ENCODE data around the gene ZNF785.
"Not testable (repeated sequence)": the region's sequence is repeated elsewhere in the genome, so short reads cannot be mapped to it uniquely, and the experiment has no call there.

The ZNF785 gene

DNA sequence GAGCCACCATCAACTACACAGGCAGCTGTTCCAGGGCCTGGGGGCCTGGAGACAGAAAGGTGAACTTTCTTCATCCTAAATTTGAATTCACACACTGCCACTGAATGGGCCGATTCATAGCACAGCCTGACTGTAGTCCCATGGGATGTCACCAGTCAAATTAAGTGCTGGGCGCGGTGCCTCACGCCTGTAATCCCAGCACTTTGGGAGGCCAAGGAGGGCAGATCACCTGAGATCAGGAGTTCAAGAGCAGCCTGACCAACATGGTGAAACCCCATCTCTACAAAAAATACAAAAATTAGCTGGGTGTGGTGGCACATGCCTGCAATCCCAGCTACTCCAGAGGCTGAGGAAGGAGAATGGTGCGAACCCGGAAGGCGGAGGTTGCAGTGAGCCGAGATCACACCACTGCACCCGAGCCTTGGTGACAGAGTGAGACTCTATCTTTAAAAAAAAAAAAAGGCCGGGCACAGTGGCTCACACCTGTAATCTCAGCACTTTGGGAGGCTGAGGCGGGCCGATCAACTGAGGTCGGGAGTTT, 45.4 kb downstream of the ZNF785 start:
- DNase-seq (ENCODE audit: low read depth) = not testable (repeated sequence)

DNA sequence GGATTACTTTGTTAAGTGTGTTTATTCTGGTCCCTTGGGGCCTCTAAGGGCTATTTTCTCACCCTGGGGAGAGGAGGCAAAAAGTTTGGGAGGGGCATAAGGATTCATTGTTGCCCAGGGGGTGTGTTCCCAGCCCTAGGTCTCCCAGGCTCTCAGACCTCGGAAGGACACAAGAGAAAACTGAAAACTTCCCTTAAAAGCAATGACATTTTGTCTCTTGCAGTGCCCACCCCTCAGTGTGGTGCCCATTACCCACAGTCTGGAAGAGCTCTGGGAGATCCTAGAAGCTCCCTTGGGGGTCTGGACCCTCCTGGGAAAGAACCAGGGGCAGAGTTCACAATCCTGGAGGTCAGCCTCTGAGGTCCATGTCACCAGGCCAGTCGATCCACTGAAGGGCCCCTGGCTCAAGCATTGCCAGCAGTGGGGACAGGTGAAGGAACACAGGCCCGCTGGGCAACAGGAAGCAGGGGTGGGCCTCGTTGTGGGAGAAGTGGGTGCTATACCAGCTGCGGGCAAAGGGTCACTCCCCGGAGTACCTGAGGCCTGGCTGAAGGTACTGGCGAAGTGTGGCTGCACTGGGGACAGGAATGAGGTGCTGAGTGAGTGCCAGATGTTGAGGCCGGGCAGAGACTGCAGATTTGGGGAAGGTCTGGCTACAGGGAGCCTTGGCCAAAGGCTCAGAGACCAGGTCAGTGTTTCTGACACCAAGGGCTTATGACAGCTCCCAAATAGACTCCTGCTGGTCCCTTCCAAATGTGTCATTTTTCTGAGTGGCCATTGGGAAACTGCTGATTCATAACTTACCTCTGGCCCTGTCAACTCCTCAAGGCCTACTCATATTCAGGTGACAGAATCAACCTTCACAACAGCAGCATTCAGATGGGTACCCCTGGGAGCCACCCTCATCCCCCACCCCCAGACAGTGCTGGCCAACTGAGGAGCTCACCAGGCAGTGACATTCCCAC, 46.2 kb downstream of the ZNF785 start:
- no peak for DNase-seq (ENCODE audit: low read depth)

DNA sequence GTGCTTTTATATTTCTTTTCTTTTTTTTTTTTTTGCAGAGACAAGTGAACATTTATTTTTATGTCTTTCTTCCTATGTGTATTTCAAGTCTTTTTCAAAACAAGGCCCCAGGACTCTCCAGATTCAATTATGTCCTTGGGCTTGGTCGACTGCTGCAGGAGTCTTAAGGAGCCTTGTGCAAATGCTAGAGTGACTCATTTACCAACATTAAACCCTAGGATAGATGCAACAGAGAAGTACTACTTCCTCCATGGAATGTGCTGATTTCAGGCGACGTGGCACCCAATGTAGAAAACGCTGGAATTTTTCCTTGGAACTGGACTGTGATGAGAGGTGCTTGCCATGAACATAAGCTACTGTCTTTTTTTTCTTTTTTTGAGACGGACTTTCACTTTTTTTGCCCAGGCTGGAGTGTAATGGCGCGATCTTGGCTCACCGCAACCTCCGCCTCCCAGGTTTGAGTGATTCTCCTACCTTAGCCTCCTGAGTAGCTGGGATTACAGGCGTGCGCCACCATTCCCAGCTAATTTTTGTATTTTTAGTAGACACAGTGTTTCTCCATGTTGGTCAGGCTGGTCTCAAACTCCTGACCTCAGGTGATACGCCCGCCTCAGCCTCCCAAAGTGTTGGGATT, 49.0 kb downstream of the ZNF785 start:
- DNase-seq (ENCODE audit: low read depth) = not testable (repeated sequence)

DNA sequence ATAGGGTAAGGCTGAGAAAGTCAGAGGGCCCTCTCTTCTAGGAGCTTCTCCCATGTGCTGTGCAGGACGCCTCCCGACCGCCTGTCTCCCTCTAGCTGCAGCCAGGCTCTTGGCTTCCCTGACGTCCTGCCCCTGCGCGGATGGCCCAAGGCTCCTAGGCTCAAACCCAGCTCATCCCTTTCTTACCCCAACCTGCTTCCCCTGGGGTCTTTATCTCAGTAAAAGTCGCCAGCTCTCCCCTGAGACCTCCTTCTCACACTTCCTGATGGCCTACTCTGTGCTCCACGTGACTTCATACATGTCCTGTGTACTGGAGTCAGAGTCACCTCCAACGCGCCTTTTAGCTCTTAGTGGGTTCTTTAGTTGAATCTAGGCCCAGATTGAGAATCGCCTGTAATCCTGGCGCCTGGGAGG, 49.7 kb downstream of the ZNF785 start:
- peak; percentile 59 for DNase-seq (ENCODE audit: low read depth)

DNA sequence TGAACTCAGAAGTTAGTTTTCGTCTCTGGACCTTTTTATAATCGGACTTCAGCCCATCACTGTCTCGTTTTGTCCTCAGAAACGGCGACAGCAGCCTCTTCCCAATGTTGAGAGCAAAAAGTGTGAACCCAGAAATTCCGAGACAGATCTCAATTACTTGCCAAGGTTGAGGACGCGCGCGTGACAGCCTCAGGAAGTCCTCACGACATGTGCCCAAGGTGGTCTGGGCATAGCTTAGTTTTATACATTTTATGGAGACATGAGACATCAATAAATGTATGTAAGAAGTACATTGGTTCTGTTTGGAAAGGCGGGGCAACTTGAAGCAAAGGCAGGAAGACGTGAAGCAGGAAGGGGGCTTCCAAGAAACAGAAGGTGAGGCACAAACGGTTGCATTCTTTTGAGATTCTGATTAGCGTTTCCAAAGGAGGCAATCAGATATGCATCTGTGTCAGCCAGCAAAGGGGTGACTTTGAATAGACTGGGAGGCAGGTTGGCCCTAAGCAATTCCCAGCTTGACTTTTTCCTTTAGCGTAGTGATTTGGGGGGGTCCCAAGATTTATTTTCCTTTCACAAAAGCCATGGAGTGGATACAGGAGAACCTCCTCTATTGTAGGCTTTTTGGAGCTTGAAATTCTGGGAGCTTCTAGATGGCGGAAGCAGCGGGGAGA, 50.3 kb downstream of the ZNF785 start:
- DNase-seq (ENCODE audit: low read depth) = no peak

DNA sequence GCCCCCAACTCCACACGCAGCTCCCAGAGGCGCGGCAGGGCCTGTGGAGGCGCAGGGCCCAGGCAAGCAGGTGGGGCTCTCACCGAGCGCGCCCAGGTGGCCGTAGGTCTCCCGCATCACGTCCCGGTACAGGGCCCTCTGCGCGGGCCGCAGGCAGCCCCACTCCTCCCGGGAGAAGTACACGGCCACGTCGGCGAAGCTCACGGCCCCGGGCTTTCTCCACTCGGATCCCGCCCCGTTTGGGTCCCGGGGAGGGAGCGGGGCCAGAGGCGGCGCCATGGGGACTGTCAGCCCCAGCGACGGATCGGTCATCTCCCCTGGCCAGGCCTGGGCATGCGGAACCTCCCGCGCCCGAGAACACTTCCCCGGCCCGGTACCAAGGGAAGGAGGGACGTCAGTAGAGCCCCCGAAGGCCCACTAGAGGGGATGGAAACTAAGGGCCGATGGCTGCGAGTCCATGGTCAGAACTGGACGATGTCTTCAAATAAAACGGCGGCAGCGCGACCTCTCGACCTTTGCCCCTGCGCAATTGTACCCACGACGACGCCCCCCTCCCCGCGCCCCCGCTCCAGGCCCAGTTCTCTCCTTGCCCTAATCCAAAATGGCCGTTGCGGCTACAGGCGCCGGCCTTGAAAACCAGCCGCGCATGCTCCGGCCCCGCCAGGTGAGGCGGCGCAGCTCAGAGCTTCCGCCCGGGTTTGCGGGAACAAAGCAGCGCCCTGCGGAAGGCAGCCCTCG, 51.0 kb downstream of the ZNF785 start, which contains the start of gene ZNF747:
TSS of gene ZNF747 (minus strand) at position 491 of the 738 bp plus-strand sequence. CDS start at position 312, 179 bp downstream.
- DNase-seq (ENCODE audit: low read depth) = peak; percentile 87

DNA sequence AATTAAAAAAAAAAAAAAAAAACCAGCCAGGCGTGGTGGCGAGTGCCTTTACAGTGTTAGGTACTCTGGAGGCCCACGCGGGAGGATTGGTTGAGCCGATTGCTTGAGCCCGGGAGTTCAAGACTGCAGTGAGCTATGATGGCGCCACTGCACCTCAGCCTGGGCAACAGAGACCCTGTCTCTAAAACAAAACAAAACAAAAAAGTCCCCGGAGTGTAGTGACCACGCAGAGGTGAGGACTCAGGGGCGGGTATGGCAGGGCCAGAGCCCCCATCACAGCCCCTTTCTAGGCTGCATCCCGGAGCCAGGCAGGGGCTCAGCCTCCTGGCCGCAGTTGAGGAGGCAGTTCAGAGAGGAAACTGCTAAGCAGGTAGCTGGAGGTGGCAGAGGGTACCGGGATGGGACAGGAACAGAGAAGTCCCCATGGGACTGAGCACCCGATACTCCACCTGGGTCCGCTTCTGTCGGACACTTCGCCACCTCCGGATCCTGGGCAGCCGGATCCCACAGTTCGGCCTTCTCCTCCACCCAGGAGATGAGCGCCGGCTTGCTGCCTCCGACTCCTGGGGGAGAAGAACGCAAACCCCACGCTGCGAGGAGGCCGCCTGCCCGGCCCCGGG, 51.6 kb downstream of the ZNF785 start:
- DNase-seq (ENCODE audit: low read depth) = no peak

DNA sequence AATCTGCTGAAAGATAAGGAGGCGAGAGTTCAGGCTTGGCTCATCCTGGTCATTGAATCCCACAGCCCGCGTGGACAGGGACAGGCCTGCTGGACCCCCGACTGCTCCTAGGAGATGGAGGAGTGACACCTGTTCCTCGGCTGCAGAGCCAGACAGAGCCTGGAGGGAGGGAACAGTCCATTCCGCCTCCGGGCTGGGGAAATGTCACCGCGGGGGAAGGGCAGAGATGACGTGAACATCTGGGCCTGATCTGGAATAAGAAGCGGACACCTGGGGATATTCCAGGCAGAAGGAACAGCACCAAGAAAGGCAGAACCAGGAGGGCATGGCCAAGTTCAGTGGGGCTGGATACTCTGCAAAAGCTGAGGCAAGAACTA, 52.4 kb downstream of the ZNF785 start:
- DNase-seq (ENCODE audit: low read depth) = no peak

DNA sequence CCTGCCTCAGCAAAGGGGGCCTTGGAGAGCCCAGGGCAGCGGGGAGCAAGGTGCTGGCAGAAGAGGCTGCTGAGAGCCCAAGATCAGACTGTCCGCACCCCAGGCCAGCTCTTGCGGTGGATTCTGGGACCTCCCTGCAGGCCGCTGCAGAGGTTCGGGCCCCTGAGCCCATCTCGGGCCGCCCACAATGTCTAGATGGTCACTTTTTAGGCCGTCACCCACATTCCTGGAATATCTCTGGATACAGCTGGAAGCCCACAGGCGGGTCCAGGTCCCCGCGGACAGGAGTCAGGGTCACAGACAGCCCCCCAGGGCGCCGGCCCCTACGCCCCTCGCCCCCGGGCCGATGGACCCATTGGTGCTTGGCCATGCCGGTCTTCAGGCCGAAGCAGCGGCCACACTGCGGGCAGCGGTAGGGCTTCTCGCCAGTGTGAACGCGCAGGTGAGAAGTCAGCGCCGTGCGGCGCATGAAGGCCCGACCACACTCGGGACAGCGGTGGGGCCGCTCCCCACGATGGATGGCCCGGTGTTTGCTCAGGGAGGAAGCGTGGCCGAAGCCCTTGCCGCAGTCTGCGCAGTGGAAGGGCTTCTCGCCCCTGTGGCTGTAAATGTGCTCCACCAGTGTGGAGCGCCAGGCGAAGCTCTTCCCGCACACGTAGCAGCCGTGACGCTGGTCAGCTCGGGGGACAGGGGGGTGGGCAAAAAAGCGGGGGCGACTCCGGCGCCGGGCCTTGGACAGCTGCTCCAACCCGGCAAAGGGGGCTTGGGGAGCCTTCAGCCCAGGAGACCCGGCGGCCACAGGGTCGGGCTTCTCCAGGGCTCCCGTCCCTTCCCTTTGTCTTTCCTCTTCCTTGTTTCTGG, 53.0 kb downstream of the ZNF785 start:
- DNase-seq (ENCODE audit: low read depth) = no peak
